HepG2 (cell line): ENCODE data around the gene GJB1. TPM values are rescaled to one million over a fixed set of nuclear protein-coding genes. Genes with fewer than 3 reads are reported as not detected.

Experiments used
- CEBPG ChIP-seq: IDR thresholded peaks from 2 replicates; pipeline ENCODE4 v1.6.1; 2016
- DBP ChIP-seq: sonication (generic); formaldehyde crosslinking; IDR thresholded peaks from 2 replicates; pipeline ENCODE4 v1.4.0; 2020; ENCODE audit warnings: missing genetic modification reagents; ENCODE audit errors: not compliant biosample characterization
- FOXP1 ChIP-seq, 2 experiments: fragments of 450-650 bp in 1 of 2; IDR thresholded peaks; 2 replicates each; pipeline ENCODE4 v1.6.1; 2017 to 2018; ENCODE audit warnings: antibody characterized with exemption in 1 of 2
- MIER2 ChIP-seq: IDR thresholded peaks from 2 replicates; pipeline ENCODE4 v1.6.1; 2016; ENCODE audit warnings: missing biosample characterization, missing genetic modification reagents
- SUZ12 ChIP-seq: fragments of 150-350 bp; IDR thresholded peaks from 2 replicates; pipeline ENCODE4 v1.6.1; 2014; ENCODE audit warnings: low read depth, low read length
- TERF1 ChIP-seq: sonication (generic); formaldehyde crosslinking; IDR thresholded peaks from 2 replicates; pipeline ENCODE4 v1.8.0; 2022; ENCODE audit warnings: mild to moderate bottlenecking, missing genetic modification reagents, moderate library complexity
- ZNF614 ChIP-seq: IDR thresholded peaks from 2 replicates; pipeline ENCODE4 v1.6.1; 2018; ENCODE audit warnings: missing biosample characterization, missing genetic modification reagents, inconsistent platforms, borderline replicate concordance
- ZNF687 ChIP-seq: sonication (generic); formaldehyde crosslinking; IDR thresholded peaks from 2 replicates; pipeline ENCODE4 v1.5.1; 2020; ENCODE audit warnings: mild to moderate bottlenecking, missing genetic modification reagents, moderate library complexity
- ZNF710 ChIP-seq: sonication (generic); formaldehyde crosslinking; IDR thresholded peaks from 2 replicates; pipeline ENCODE4 v1.5.0; 2020; ENCODE audit warnings: mild to moderate bottlenecking, missing genetic modification reagents, borderline replicate concordance
- ZSCAN21 ChIP-seq: sonication (generic); formaldehyde crosslinking; IDR thresholded peaks from 2 replicates; pipeline ENCODE4 v1.8.0; 2022; ENCODE audit warnings: mild to moderate bottlenecking, missing genetic modification reagents, moderate library complexity, borderline replicate concordance
- polyA plus RNA-seq, 8 experiments: library from polyadenylated mRNA; depleted of rRNA in 3 of 8; stranded (reverse) in 7 of 8; unstranded in 1 of 8; fragments of >200 nt; fragmentation: Illumina TruSeq in 4 of 8; extraction: Trizol in 4 of 8; gene quantifications; 2 replicates each; pipeline versions ENCODE4 v1.2.1 to v1.2.3, GENCODE V29; 2011 to 2016; ENCODE audit warnings: low read depth in 4 of 8, missing spikeins in 1 of 8, mixed read lengths in 1 of 8; ENCODE audit not compliant: insufficient read depth in 1 of 8
- total RNA-seq, 5 experiments: library from RNA; depleted of rRNA; stranded (reverse); fragments of >200 nt; fragmentation: Illumina TruSeq; extraction: Trizol; gene quantifications; 2 replicates each; pipeline ENCODE4 v1.2.3, GENCODE V29; 2016; ENCODE audit warnings: low read depth in 1 of 5
- TF ChIP-seq, protein P1 (sequence below), 2 experiments: sonication (generic) in 1 of 2; formaldehyde crosslinking in 1 of 2; IDR thresholded peaks; 2 replicates each; pipeline versions ENCODE4 v1.4.0 to v1.6.1; 2016 to 2020; ENCODE audit warnings: borderline replicate concordance in 1 of 2, low read depth in 1 of 2, mild to moderate bottlenecking in 1 of 2, missing genetic modification reagents in 1 of 2
- TF ChIP-seq, protein P2 (sequence below): sonication (generic); formaldehyde crosslinking; IDR thresholded peaks from 2 replicates; pipeline ENCODE4 v1.5.1; 2020; ENCODE audit warnings: mild to moderate bottlenecking, moderate library complexity, missing genetic modification reagents

The GJB1 gene
- total and polyA plus RNA-seq, 2 of the 13 experiments (the other 11 are each of a cell fraction or from before 2014, with no cell fraction given) = 111 to 161 TPM

DNA sequence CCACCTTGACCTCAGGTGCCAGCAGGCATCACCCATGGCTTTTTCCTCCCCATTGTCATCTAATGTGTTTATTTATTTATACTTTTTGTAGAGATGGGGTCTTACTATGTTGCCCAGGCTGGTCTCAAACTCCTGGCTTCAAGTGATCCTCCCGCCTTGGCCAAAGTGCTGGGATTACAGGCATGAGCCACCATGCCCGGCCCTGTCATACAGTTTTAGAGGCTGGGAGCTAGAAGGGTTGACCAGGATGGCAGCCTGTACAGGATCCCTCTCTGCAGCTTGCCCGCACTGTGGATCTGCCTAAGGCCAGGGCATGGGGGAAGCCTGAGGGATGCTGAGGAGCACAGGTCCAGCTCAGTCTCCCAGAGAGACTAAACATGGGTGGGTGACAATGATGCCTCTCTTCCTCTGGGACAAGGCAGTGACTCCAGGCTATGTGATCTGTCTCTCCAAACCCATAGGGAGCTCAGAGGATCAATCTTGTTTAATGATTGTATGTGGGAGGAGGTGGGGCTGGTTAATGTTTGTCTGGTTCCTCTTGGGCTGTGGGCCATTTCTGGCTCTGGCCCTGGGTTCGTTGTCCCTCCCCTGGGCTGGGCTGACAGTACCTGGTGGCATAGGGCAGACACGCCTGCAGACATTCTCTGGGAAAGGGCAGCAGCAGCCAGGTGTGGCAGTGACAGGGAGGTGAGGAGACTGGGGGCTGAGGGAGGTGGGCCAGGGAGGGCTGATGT is 8.3 kb upstream of the GJB1 start (continued):
- TF ChIP-seq, protein P1, sequence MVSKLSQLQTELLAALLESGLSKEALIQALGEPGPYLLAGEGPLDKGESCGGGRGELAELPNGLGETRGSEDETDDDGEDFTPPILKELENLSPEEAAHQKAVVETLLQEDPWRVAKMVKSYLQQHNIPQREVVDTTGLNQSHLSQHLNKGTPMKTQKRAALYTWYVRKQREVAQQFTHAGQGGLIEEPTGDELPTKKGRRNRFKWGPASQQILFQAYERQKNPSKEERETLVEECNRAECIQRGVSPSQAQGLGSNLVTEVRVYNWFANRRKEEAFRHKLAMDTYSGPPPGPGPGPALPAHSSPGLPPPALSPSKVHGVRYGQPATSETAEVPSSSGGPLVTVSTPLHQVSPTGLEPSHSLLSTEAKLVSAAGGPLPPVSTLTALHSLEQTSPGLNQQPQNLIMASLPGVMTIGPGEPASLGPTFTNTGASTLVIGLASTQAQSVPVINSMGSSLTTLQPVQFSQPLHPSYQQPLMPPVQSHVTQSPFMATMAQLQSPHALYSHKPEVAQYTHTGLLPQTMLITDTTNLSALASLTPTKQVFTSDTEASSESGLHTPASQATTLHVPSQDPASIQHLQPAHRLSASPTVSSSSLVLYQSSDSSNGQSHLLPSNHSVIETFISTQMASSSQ (IDR thresholded peaks at IDR 0.05; ENCODE audit: low read depth) = peak; percentile 90
- TF ChIP-seq, protein P1 (CRISPR knock-in tag; IDR thresholded peaks at IDR 0.05; ENCODE audit: borderline replicate concordance) = peak; percentile 96
- no peak for TF ChIP-seq TERF1 (CRISPR knock-in tag)
- no peak for TF ChIP-seq MIER2 (CRISPR knock-in tag)
- no peak for TF ChIP-seq CEBPG (CRISPR knock-in tag)
- TF ChIP-seq ZNF710 (CRISPR knock-in tag) = 0 out of 2 replicates have a peak, but pooled peaks have one; percentile 14
- TF ChIP-seq ZSCAN21 (CRISPR knock-in tag) = no peak; the same call in 1 of the 2 replicates
- no peak for TF ChIP-seq FOXP1 (IDR thresholded peaks at IDR 0.05)
- no peak for TF ChIP-seq FOXP1 (CRISPR knock-in tag; IDR thresholded peaks at IDR 0.05)
- TF ChIP-seq, protein P2, sequence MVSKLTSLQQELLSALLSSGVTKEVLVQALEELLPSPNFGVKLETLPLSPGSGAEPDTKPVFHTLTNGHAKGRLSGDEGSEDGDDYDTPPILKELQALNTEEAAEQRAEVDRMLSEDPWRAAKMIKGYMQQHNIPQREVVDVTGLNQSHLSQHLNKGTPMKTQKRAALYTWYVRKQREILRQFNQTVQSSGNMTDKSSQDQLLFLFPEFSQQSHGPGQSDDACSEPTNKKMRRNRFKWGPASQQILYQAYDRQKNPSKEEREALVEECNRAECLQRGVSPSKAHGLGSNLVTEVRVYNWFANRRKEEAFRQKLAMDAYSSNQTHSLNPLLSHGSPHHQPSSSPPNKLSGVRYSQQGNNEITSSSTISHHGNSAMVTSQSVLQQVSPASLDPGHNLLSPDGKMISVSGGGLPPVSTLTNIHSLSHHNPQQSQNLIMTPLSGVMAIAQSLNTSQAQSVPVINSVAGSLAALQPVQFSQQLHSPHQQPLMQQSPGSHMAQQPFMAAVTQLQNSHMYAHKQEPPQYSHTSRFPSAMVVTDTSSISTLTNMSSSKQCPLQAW (CRISPR knock-in tag) = peak; percentile 98
- TF ChIP-seq SUZ12 = no peak
- TF ChIP-seq ZNF614 (CRISPR knock-in tag) = no peak
- TF ChIP-seq ZNF687 (CRISPR knock-in tag) = peak; percentile 81
- no peak for TF ChIP-seq DBP (CRISPR knock-in tag)
